ENCODE measurements around the gene DENND1A.

- TF ChIP-seq HDAC2 (IDR thresholded peaks at IDR 0.05) (no peak), POLR2A (IDR thresholded peaks at IDR 0.05; ENCODE audit: low read length) (no peak), SMC3 (IDR thresholded peaks at IDR 0.05) (no peak), MAZ (IDR thresholded peaks at IDR 0.05; ENCODE audit: borderline replicate concordance, low read depth, low read length) (no peak), EP300 (IDR thresholded peaks at IDR 0.05) (no peak), BHLHE40 (IDR thresholded peaks at IDR 0.05; ENCODE audit: low read depth, low read length) (no peak), NFE2L2 (conservative IDR thresholded peaks at IDR 0.05; ENCODE audit: low read length) (no peak), CTCF (IDR thresholded peaks at IDR 0.05) (no peak)
Observed at GRCh38 chr9:123419091-123419490, 510.8 kb downstream of the DENND1A start.
